HG03439 (cell line): ENCODE data around the gene DAPK1.

Experiments used
- ATAC-seq: cut with Tn5 transposase; IDR thresholded peaks from one replicate; pipeline ENCODE4 v1.9.1; 2021; ENCODE audit warnings: mild to moderate bottlenecking, moderate library complexity; ENCODE audit not compliant: unreplicated experiment

The DAPK1 gene

GRCh38 chr9:87564791-87565241, 67.1 kb downstream of the DAPK1 start:
- ATAC-seq, result no peak

DNA sequence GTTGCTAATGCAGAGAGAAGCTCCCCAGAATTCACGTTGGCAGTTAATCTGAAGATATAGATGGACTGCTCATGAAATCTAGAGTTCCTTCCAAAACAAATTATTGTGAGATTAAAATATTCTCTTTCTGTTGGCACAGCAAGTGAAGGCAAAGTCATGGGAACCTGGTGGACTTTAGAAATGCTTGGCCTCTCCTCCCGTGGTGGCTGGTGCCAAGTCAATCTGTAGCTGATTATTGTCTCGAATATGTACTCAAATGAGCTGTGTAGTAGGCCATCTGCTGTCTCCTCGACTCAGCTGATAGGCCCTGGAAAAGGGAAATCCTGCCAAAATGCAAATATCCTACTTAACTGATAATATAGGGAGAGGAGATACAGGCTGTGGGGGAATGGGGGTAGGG, 69.3 kb downstream of the DAPK1 start:
- ATAC-seq, result no peak

DNA sequence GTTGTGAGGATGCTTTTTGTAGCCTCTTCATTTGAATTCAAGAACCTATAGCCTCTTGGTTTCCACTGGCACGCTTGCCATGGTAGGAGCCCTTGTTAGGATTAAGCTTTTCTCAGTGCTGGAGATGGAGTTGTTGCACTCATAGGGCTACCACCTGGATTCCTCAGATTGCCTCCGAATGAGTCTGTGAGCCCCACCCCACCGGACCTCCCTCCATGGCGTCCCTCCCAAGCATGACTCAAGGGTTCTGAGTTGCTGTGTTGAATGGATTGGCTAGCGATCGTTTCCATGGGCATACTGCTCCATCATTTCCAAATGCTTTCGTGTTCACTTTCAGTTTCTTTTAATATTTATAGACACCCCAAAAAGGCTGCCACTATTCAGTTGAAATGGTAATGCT, 69.9 kb downstream of the DAPK1 start:
- no peak for ATAC-seq

DNA sequence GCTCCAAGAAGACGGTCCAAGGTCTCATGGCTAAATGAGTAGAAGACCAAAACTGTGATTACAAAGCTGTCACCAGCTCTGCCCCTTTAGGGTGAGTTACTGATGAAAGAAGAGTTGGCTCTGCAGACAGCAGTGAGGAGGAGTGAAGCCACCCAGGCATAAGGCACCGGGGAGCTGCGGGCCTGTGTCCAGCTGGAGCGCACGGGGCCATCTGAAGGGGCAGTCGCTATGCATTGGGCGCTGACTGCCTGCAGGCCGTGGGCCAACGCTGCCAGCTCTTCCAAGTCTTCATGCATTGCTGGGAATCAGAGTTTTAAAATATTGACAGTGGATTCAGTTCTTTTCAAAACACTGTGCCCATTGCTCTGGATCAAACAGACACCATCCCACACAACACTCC, 70.3 kb downstream of the DAPK1 start:
- no peak for ATAC-seq

GRCh38 chr9:87568401-87568800, 70.7 kb downstream of the DAPK1 start:
- ATAC-seq, result no peak

- no peak for ATAC-seq
Measured at GRCh38 chr9:87569008-87569509, 71.4 kb downstream of the DAPK1 start.

DNA sequence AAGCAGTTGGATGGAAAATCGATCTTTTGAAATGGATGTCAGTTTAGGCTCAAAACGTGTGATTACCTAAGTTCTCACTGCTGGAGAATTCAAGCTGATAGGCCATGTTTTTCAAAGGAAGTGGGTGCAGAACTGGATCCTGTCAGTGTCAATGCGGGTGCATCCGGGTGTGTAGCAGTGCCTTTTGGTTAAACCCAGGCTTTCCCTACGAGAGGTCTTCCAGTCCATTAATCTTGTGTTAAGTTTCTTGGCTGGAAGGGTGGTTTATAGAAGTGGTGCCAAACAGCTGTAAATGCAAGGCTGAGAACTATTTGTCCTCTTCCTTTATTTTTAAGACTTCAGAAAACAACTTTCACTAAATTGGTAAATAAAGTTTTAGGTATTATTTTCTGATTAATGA, 71.9 kb downstream of the DAPK1 start:
- ATAC-seq, result no peak

GRCh38 chr9:87570000-87570908, 72.6 kb downstream of the DAPK1 start:
- ATAC-seq, result no peak

- no peak for ATAC-seq
Measured at GRCh38 chr9:87572719-87573118, 75.1 kb downstream of the DAPK1 start.

DNA sequence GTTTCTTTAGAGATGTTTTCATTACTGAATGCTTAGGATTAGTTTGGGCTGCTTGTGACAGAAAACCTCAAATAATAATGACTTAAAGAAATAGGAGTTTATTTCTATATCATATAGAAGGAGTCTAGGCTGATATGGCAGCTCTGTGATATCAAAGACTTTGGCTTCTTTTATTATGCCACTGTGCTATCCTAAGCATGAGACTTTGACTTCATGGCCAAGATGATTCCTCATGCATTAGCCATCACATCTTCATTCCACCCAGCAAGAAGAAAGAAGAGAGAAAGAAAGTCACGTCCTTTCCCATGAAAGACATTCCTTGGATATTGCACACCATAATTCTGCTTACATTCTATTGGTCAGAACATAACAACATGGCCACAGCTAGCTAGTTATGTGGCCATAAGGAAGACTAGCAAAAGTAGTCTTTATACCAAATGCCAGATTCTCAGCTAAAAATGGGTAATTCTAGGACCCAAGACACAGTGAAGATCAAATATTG, 76.2 kb downstream of the DAPK1 start:
- no peak for ATAC-seq

DNA sequence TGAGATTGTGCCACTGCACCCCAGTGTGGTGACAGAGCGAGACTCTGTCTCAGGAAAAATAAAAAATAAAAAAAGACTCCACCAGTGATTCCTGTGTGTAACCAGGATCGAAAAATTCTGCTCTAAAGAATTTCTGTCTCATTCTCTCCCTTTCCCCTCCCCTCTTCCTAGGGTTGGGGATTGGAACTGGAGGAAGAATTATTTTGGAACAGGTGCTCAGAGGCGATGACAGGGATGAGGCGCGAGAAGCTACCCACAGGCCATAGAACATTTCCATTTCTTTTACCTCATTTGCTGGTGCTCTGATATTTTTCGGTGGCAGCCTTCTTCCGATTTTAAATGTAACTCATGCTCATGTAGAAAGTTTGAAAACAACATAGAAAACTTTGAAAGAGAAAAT, 80.1 kb downstream of the DAPK1 start:
- no peak for ATAC-seq

GRCh38 chr9:87578625-87579024, 81.0 kb downstream of the DAPK1 start:
- no peak for ATAC-seq

DNA sequence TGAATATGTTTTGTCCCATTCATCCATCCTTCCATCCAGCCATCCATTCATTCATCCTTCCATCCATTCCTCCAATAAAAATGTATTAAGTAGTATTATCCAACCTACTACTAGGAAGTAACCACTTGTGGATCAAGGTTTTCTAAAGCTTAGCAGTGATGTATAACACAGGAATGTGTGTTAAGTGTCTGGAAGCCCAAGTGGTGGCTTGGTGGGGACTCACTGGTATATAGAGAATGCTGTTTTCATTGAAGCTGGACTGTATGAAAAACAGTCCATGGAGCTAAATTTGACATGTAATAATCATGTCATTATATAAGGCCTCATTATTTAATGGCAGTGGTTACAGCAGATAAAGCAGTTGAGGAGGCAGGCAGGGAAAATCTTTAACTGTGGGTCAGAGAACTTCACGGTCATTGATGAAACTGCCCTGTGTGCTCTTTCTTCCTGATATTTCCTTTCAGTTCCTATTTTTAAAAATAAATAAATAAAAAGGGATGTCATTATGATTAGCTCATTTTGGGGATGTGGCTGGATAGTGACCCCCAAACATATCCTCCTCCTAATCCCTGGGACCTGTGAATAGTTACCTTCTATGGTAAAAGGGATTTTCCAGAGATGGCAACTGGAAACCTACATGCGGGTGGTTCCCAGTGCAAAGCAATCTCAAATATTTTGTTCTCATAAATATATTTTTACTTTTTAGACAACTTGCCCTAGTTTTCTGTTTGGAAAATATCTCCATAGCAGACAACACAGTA, 82.3 kb downstream of the DAPK1 start:
- ATAC-seq, result no peak

DNA sequence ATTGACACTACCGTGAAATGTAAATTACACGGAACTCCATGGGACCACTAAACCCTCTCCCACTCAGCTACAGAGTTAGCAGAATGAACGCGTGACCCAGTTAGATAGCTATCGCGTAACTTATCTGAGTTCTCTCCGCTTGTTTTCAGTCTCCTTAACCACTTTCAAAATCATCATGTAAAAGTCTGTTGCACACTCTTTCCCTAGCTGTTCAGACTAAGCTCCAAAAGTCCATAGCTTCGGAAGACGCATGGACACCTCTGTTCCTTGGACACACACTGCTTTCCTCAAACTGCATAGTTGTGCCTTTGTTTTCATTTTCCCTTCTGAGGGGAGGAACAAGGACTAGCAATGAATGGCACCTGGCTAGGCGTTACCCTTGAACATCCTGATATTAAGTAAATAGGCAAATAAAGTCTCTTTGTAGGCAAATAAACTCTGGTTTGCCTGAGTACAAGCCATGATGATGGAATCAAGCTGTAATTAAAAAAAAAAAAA, 83.3 kb downstream of the DAPK1 start:
- ATAC-seq, result no peak

DNA sequence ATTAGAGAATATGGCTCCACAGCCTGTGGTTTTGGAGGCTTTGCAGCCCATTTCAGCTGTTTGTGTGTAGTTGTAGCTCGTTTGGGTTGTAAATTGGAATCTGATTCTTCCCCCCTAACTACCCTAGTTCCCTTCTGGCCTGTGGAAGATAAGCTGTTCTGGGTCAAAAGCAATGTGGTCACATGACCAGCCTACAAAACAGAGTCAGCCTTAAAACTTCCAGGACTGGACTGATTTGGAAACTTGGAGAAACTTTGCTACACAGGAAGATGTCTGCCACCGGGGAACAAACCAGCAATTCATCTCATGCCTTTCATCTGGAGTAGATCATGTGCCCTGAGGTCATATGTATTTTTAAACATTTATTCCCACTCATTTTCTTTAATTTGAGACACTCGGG, 83.8 kb downstream of the DAPK1 start:
- no peak for ATAC-seq

DNA sequence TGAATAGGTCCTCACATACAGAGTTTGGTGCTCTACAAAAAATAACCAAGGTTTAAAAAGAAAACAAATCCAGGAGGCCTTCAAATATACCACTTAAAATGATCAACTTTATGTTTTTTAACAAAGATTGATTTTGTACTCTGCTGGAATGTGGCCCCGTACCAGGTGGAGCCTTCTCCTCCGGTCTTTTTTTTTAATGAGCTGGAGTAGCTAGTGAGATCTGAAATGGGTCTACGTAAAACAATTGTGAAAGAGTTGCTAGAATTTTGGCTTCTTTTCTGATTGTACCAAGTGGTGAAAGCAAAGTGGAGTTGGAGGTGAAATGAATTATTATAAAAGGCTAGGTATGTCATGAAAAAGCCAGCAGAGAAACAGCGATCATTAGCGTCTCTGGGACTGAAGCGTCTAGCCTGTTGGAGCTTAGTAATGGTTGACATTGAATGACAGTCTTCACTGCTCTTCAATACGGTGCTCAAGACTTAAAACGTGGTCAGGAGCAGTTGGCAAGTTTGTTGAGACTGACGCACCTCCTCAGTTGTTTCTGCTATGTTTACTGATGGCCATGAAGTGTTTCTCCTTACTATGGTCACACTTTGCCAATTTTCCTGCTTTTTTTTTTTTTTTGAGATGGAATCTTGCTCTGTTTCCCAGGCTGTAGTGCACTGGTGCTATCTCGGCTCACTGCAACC, 84.4 kb downstream of the DAPK1 start:
- no peak for ATAC-seq

GRCh38 chr9:87584326-87584725, 86.7 kb downstream of the DAPK1 start:
- no peak for ATAC-seq

- ATAC-seq, result no peak
Measured at GRCh38 chr9:87585123-87585855, 87.6 kb downstream of the DAPK1 start.

DNA sequence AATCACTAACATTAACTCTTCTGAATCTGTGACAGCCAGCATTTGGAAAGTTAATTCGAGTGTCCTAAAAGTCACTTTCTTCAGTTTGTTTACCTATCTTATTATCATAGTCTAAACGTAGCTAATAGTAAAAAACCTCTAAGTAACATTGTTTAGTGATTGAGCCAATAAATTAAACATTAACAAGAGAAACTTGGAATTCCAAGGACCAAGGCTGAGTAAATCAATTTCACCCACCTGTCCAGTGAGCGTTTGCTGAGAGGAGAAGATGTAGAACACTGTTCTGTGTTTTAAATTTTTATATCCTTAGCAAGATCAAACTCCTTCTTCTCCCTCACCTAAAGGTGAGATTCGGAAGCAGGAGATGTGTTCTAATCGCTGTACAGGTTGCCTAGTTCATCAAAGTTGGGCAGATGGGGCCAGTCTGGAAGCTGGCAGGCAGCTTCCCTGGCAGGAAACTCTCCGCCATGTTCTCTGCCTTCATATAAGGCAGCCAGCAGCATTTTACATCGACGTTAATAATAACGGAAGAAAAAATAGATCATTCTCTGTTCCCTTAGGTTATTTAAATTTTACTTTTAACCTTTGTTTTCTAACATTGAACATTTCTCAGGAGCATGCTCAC, 89.2 kb downstream of the DAPK1 start:
- ATAC-seq, result no peak

DNA sequence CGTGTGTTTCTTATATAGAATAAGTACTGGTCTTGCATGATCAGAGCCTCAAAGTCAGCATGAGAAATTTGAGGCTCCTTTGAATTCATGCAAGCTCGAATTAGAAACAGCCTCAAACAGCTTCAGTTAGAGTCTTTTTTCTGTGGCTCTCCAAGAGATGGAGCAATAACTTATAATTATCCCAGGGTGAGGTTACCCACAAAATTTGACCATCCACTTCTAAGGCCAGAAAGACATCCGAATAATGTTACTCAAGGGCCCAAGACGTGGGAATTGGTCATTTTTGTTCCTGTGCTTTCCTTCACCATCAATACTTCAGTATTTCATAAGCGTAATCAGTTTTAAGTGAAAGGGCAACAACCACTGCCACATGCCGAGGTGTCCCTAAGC, 89.7 kb downstream of the DAPK1 start:
- no peak for ATAC-seq
